Measurements from ENCODE around the gene USP47. TPM values are rescaled to one million over a fixed set of nuclear protein-coding genes. Genes with fewer than 3 reads are reported as not detected.

USP47 gene
- total and polyA plus RNA-seq, 9 of the 15 experiments (the other 6 are each of a cell fraction or from before 2014, with no cell fraction given) = 13.1 to 63.6 (median 34.7) TPM

- 0% methylated on average over 2 of the region's 2 CpGs for WGBS (ENCODE audit: insufficient coverage, low coverage, missing lambda C conversion rate)
- Histone ChIP-seq H3K9me3 (replicated peaks; ENCODE audit: control insufficient read depth, insufficient read depth, low read depth, low read length) (no peaks in the 10 kb centered on the region), H3K9ac (ENCODE audit: insufficient read depth in 1 of 2, low read depth in 2 of 2, low read length in 2 of 2) (no peak overlapping the region), H3K4me2 (ENCODE audit: insufficient read depth, low read length) (no peak overlapping the region), H3K4me1 (replicated peaks in 1 of 2; ENCODE audit: control insufficient read depth in 2 of 2, insufficient read depth in 2 of 2, low read length in 2 of 2) (peaks cover 0 to 4% of the 10 kb centered on the region in 2 experiments; a peak in 1 of 5 replicates), H4K20me1 (replicated peaks; ENCODE audit: control insufficient read depth, insufficient read depth, low read length) (no peaks in the 10 kb centered on the region; the same call in 1 of the 2 replicates), H2AFZ (ENCODE audit: low read depth, low read length) (no peak overlapping the region), H3K4me3 (no peak overlapping the region), H3K36me3 (ENCODE audit: control insufficient read depth, insufficient read depth, low read length) (no peaks in the 10 kb centered on the region), H3K27ac (ENCODE audit: extremely low read depth, low read depth, low read length) (no peak overlapping the region), H3K9me1 (ENCODE audit: control insufficient read depth, insufficient read depth, low read length) (no peaks in the 10 kb centered on the region), H3K79me2 (ENCODE audit: control insufficient read depth, insufficient read depth, low read length) (no peaks in the 10 kb centered on the region), H3K27me3 (ENCODE audit: control insufficient read depth in 2 of 2, insufficient read depth in 2 of 2, low read length in 2 of 2) (peaks cover 40 to 55% of the 10 kb centered on the region in 2 experiments; a peak in 4 of 5 replicates)
- CTCF ChIA-PET (ENCODE audit: low intra/inter-chr PET ratio) = no interaction called here
- DNase-seq (ENCODE audit: extremely low read depth in 1 of 4, low spot score in 3 of 4) (no peak), ATAC-seq (no peak; the same call in 2 of the 3 replicates), FAIRE-seq (no peak)
- TF ChIP-seq JUND (IDR thresholded peaks at IDR 0.05; ENCODE audit: borderline replicate concordance, low read depth, low read length) = no peak
- peak; percentile 37; the same call in 1 of the 3 replicates for TF ChIP-seq JUND (tag; IDR thresholded peaks at IDR 0.05; ENCODE audit: borderline replicate concordance, low read depth, low read length)
- TF ChIP-seq MITF (IDR thresholded peaks at IDR 0.05) = no peak
- peak in 1 of 2 experiments; percentile 76; a peak in 2 of 4 replicates for TF ChIP-seq RCOR1 (IDR thresholded peaks at IDR 0.05; ENCODE audit: borderline replicate concordance in 1 of 2, low read depth in 2 of 2, low read length in 2 of 2)
- TF ChIP-seq CREM (IDR thresholded peaks at IDR 0.05; ENCODE audit: low read depth) = 0 out of 2 replicates have a peak, but pooled peaks have one; percentile 32
- TF ChIP-seq MEIS2 (IDR thresholded peaks at IDR 0.05; ENCODE audit: partially characterized antibody) = peak; percentile 74
- TF ChIP-seq NFIC (IDR thresholded peaks at IDR 0.05) = peak; percentile 62
- TF ChIP-seq PBX2 (CRISPR knock-in tag; IDR thresholded peaks at IDR 0.05; ENCODE audit: low read depth) = no peak
- peak; percentile 86 for TF ChIP-seq PBX2 (tag; conservative IDR thresholded peaks at IDR 0.05; ENCODE audit: low read depth)
- TF ChIP-seq NR2C2 (CRISPR knock-in tag; IDR thresholded peaks at IDR 0.05) = no peak
- TF ChIP-seq NR2C2 (tag; IDR thresholded peaks at IDR 0.05) = 0 out of 2 replicates have a peak, but pooled peaks have one; percentile 25
- TF ChIP-seq ATF7 (IDR thresholded peaks at IDR 0.05) = peak; percentile 22; the same call in 1 of the 2 replicates
- TF ChIP-seq RBFOX2 (IDR thresholded peaks at IDR 0.05; ENCODE audit: low read depth, low read length) = no peak
- TF ChIP-seq ARID2 (IDR thresholded peaks at IDR 0.05) = no peak
- peak; percentile 33 for TF ChIP-seq CBFA2T3 (IDR thresholded peaks at IDR 0.05)
- TF ChIP-seq SLC30A9 (CRISPR knock-in tag; IDR thresholded peaks at IDR 0.05) = no peak
- intact Hi-C loops (cut with micrococcal nuclease) = no loop called here
- in situ Hi-C loops (cut with MboI) = no loop called here
- no TSS peak for BruUV-seq (replicated peaks)
- POLR2A ChIA-PET = no interaction called here
Observed at GRCh38 chr11:12003336-12003735, 161.6 kb downstream of the USP47 start.
